Measurements from ENCODE around the gene GPATCH2L.

- TF ChIP-seq EZH2 (IDR thresholded peaks at IDR 0.05; ENCODE audit: insufficient read depth, poor library complexity, severe bottlenecking) (no peak), EZH2phosphoT487 (IDR thresholded peaks at IDR 0.05; ENCODE audit: insufficient read depth, low read depth) (no peak)
Measured at GRCh38 chr14:76261371-76261811, 109.7 kb downstream of the GPATCH2L start.

Data from GM23248 (cell line).